ENCODE data around the gene PLET1.

PLET1 gene

GRCh38 chr11:112274007-112274783 lies 13.5 kb upstream of the PLET1 start:
- TF ChIP-seq SIN3A (IDR thresholded peaks at IDR 0.05; ENCODE audit: borderline replicate concordance, insufficient read depth, low read length) (no peak), TAF1 (IDR thresholded peaks at IDR 0.05; ENCODE audit: borderline replicate concordance, insufficient read depth, low read length) (no peak), POLR2AphosphoS5 (IDR thresholded peaks at IDR 0.05; ENCODE audit: low read depth, low read length) (no peak), FOXP2 (optimal IDR thresholded peaks at IDR 0.05; ENCODE audit: borderline replicate concordance, extremely low read depth, extremely low read length, insufficient read depth) (no peak), REST (IDR thresholded peaks at IDR 0.05; ENCODE audit: insufficient read depth in 1 of 2, low read depth in 2 of 2, low read length in 2 of 2) (no peak)

DNA sequence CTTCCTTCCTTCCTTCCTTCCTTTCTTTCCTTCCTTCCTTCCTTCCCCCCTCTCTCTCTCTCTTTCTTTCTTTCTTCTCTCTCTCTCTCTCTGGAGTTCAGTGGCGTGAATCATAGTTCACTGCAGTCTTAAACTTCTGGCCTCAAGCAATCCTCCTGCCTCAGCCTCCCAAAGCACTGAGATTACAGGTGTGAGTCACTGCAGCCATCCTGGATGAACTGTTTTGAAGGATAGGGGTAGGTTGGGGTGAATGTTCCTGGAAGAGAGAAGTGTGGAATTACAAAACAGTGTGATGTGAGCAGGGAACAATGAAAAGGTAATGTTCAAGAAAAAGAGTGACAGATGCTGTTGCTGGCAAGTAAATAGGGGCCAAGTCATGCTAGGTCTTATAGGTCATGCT lies 12.4 kb upstream of the PLET1 start:
- TF ChIP-seq SIN3A (IDR thresholded peaks at IDR 0.05; ENCODE audit: borderline replicate concordance, insufficient read depth, low read length): no peak
- TF ChIP-seq REST (IDR thresholded peaks at IDR 0.05; ENCODE audit: insufficient read depth in 1 of 2, low read depth in 2 of 2, low read length in 2 of 2): no peak
- no peak for TF ChIP-seq FOXP2 (optimal IDR thresholded peaks at IDR 0.05; ENCODE audit: borderline replicate concordance, extremely low read depth, extremely low read length, insufficient read depth)
- no peak for TF ChIP-seq TAF1 (IDR thresholded peaks at IDR 0.05; ENCODE audit: borderline replicate concordance, insufficient read depth, low read length)
- TF ChIP-seq POLR2AphosphoS5 (IDR thresholded peaks at IDR 0.05; ENCODE audit: low read depth, low read length): no peak

- TF ChIP-seq TAF1 (IDR thresholded peaks at IDR 0.05; ENCODE audit: borderline replicate concordance, insufficient read depth, low read length) (no peak), REST (IDR thresholded peaks at IDR 0.05; ENCODE audit: insufficient read depth in 1 of 2, low read depth in 2 of 2, low read length in 2 of 2) (no peak), FOXP2 (optimal IDR thresholded peaks at IDR 0.05; ENCODE audit: borderline replicate concordance, extremely low read depth, extremely low read length, insufficient read depth) (no peak), POLR2AphosphoS5 (IDR thresholded peaks at IDR 0.05; ENCODE audit: low read depth, low read length) (no peak), SIN3A (IDR thresholded peaks at IDR 0.05; ENCODE audit: borderline replicate concordance, insufficient read depth, low read length) (no peak)
These were observed 10.6 kb upstream of the PLET1 start for GRCh38 chr11:112271242-112271641.

DNA sequence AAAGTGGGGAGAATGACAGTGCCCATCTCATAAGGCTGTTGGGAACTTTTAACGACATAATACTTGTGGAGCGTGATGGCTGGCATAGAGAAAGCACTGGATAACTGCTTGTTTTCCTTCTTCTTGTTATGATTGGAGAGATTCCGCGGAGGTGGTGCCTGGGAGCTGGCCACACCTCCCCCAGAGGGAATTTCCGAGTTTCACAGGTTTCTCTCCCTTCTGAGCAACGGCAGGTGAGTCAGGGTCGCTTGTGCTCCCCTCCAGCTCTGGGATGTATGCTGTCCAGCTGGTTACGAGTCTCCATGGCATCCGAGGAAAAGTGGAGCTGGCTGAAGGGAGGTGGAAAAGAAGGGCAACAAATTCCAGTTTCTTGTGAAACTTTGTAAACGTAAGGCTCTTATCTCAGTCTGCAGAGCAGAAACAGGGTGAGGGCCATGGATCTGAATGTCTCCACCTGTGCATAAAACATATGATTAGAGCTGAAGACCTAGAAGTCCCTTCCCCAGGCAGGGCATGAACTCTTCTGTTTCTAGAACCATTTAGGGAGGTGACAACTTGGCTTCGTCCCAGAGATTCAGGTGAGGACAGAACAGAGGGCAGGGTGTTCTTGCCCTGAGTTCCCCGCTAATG lies 10.0 kb upstream of the PLET1 start:
- TF ChIP-seq FOXP2 (optimal IDR thresholded peaks at IDR 0.05; ENCODE audit: borderline replicate concordance, extremely low read depth, extremely low read length, insufficient read depth) (no peak), SIN3A (IDR thresholded peaks at IDR 0.05; ENCODE audit: borderline replicate concordance, insufficient read depth, low read length) (no peak), TAF1 (IDR thresholded peaks at IDR 0.05; ENCODE audit: borderline replicate concordance, insufficient read depth, low read length) (no peak), REST (IDR thresholded peaks at IDR 0.05; ENCODE audit: insufficient read depth in 1 of 2, low read depth in 2 of 2, low read length in 2 of 2) (no peak), POLR2AphosphoS5 (IDR thresholded peaks at IDR 0.05; ENCODE audit: low read depth, low read length) (no peak)

Data from PFSK-1 (cell line).